GM12878 (cell line): ENCODE results near the gene CFI. TPM values are rescaled to one million over a fixed set of nuclear protein-coding genes. Genes with fewer than 3 reads are reported as not detected.

ENCODE experiments used
- ATAC-seq: fragments of 200-7000 bp; cut with Tn5 transposase; 3 replicates; pipeline ENCODE4 v1.9.1; 2020; ENCODE audit warnings: mild to moderate bottlenecking, moderate library complexity
- BruUV-seq: library from RNA; stranded (reverse); fragments of 400-500 nt; replicated peaks from 2 replicates; lab custom pipeline; 2021; lab: Mats Ljungman, UMichigan
- CTCF ChIA-PET: fragments of 300-600 bp; sonication (Branson Sonifier 250); formaldehyde crosslinking; extraction: SDS; loops from one replicate; lab custom pipeline; 2021; ENCODE audit warnings: inconsistent platforms; lab: Yijun Ruan, JAX
- POLR2A ChIA-PET: fragments of 350-600 bp; formaldehyde crosslinking; extraction: SDS; loops from one replicate; lab custom pipeline; 2021; ENCODE audit warnings: inconsistent platforms; lab: Charles Lee
- RAD21 ChIA-PET: fragments of 300-600 bp; sonication (Branson Sonifier 250); formaldehyde crosslinking; loops from one replicate; lab custom pipeline; 2023; ENCODE audit warnings: antibody characterized with exemption; ENCODE audit not compliant: unreplicated experiment; lab: Charles Lee
- SMC1A ChIA-PET: fragments of 300-600 bp; sonication (Branson Sonifier 250); formaldehyde crosslinking; loops from one replicate; lab custom pipeline; 2023; ENCODE audit not compliant: unreplicated experiment, uncharacterized antibody; lab: Charles Lee
- DNase-seq: peaks from one replicate; pipeline ENCODE4 v3.0.0-alpha.2; 2011; ENCODE audit warnings: low read depth, low spot score
- FAIRE-seq: peaks from 3 replicates; lab custom pipeline; 2011; peaks lifted over from hg19 to GRCh38; lab: Jason Lieb, UNC
- H2AFZ ChIP-seq: 2 replicates; pipeline ENCODE4 v1.6.0; 2011; ENCODE audit warnings: low read depth, low read length, control low read depth; ENCODE audit not compliant: control insufficient read depth
- H3K27ac ChIP-seq: 2 replicates; pipeline ENCODE4 v1.5.1; 2011; ENCODE audit warnings: control low read depth; ENCODE audit not compliant: control insufficient read depth, insufficient read depth
- H3K27me3 ChIP-seq, 2 experiments: replicated peaks in 1 of 2; 2 replicates each; pipeline versions ENCODE4 v1.6.0 to v1.6.1; 2011; ENCODE audit warnings: low read length in 1 of 2; ENCODE audit not compliant: control insufficient read depth in 2 of 2, insufficient read depth in 2 of 2
- H3K36me3 ChIP-seq, 2 experiments: 2 replicates each; pipeline ENCODE4 v1.5.1; 2011; ENCODE audit warnings: low read length in 1 of 2; ENCODE audit not compliant: control insufficient read depth in 2 of 2, insufficient read depth in 2 of 2
- H3K4me1 ChIP-seq: 2 replicates; pipeline ENCODE4 v1.6.1; 2011; ENCODE audit warnings: mild to moderate bottlenecking, low read length, moderate library complexity, mixed read lengths; ENCODE audit not compliant: control insufficient read depth, insufficient read depth
- H3K4me2 ChIP-seq: 2 replicates; pipeline ENCODE4 v1.6.0; 2011; ENCODE audit warnings: control low read depth; ENCODE audit not compliant: control insufficient read depth, insufficient read depth
- H3K4me3 ChIP-seq: fragments of 200-600 bp; sonication (generic); 2 replicates; pipeline ENCODE4 v1.5.1; 2016
- H3K79me2 ChIP-seq: 2 replicates; pipeline ENCODE4 v1.6.0; 2011; ENCODE audit warnings: low read length; ENCODE audit not compliant: control insufficient read depth, insufficient read depth
- H3K9ac ChIP-seq: 2 replicates; pipeline ENCODE4 v1.8.0; 2011; ENCODE audit warnings: low read length, control low read depth, mixed read lengths; ENCODE audit not compliant: control insufficient read depth, insufficient read depth
- H3K9me3 ChIP-seq: replicated peaks from 3 replicates; pipeline ENCODE4 v1.5.1; 2011; ENCODE audit warnings: mild to moderate bottlenecking, low read length; ENCODE audit not compliant: control insufficient read depth, insufficient read depth
- H4K20me1 ChIP-seq: 2 replicates; pipeline ENCODE4 v1.6.0; 2011; ENCODE audit not compliant: control insufficient read depth, insufficient read depth
- BRCA1 ChIP-seq: IDR thresholded peaks from 2 replicates; pipeline ENCODE4 v1.6.1; 2011; ENCODE audit warnings: low read depth, low read length, improper control_type of control experiment
- CEBPB ChIP-seq, 2 experiments: fragments of 150-350 bp in 1 of 2; IDR thresholded peaks; 2 replicates each; pipeline ENCODE4 v1.6.1; 2012 to 2014; ENCODE audit warnings: low read depth in 2 of 2, low read length in 2 of 2, borderline replicate concordance in 1 of 2, inconsistent platforms in 1 of 2
- CHD4 ChIP-seq: fragments of 200-600 bp; sonication (generic); IDR thresholded peaks from 2 replicates; pipeline ENCODE4 v1.6.1; 2016; ENCODE audit warnings: mild to moderate bottlenecking
- CREM ChIP-seq: IDR thresholded peaks from 2 replicates; pipeline ENCODE4 v1.6.1; 2014; ENCODE audit warnings: antibody characterized with exemption, low read depth
- E2F8 ChIP-seq: fragments of 450-650 bp; IDR thresholded peaks from 2 replicates; pipeline ENCODE4 v1.6.1; 2018; ENCODE audit warnings: mild to moderate bottlenecking, low read depth, moderate library complexity; ENCODE audit not compliant: partially characterized antibody
- E4F1 ChIP-seq: fragments of 450-650 bp; IDR thresholded peaks from 2 replicates; pipeline ENCODE4 v1.6.1; 2018; ENCODE audit warnings: borderline replicate concordance, mild to moderate bottlenecking; ENCODE audit not compliant: partially characterized antibody
- JUND ChIP-seq: IDR thresholded peaks from 2 replicates; pipeline ENCODE4 v1.6.1; 2012; ENCODE audit warnings: low read depth, mild to moderate bottlenecking, low read length, improper control_type of control experiment, moderate library complexity
- MXI1 ChIP-seq: fragments of 150-350 bp; IDR thresholded peaks from 2 replicates; pipeline ENCODE4 v1.6.1; 2011; ENCODE audit warnings: low read depth, mild to moderate bottlenecking, inconsistent platforms, low read length, improper control_type of control experiment
- SMC3 ChIP-seq: IDR thresholded peaks from 2 replicates; pipeline ENCODE4 v1.6.1; 2011; ENCODE audit warnings: low read length, improper control_type of control experiment, borderline replicate concordance
- TARDBP ChIP-seq: IDR thresholded peaks from 2 replicates; pipeline ENCODE4 v1.6.1; 2016; ENCODE audit warnings: borderline replicate concordance
- WGBS: methylation state at CpG from one replicate; pipeline ENCODE4 v1.1.6; 2016; ENCODE audit warnings: low lambda C conversion rate; ENCODE audit not compliant: insufficient replicate concordance, insufficient coverage; ENCODE audit errors: missing lambda C conversion rate; 5-methylcytosine and 5-hydroxymethylcytosine counted together
- in situ Hi-C: fragments of 300-500 bp; cut with MboI; formaldehyde crosslinking; loops from 9 replicates; pipeline ENCODE4 v1.14.3; 2018; ENCODE audit warnings: mixed read lengths
- intact Hi-C: fragments of 100-400 bp; cut with micrococcal nuclease; formaldehyde crosslinking; loops from one replicate; pipeline ENCODE4 v1.14.2; 2022; ENCODE audit not compliant: unreplicated experiment
- polyA plus RNA-seq, 11 experiments: library from polyadenylated mRNA; depleted of rRNA in 4 of 11; unstranded in 6 of 11; stranded (reverse) in 5 of 11; fragments of >200 nt; fragmentation: Nextera tagmentation in 4 of 11; fragmentation: Illumina TruSeq in 1 of 11; extraction: Ambion mirVana in 4 of 11; extraction: Trizol in 1 of 11; gene quantifications; 1 replicate in 1 of 11; 2 replicates in 10 of 11; pipeline versions ENCODE4 v1.2.1 to v1.2.3, GENCODE V29; 2011 to 2016; ENCODE audit warnings: inconsistent platforms in 2 of 11, missing spikeins in 2 of 11, low read depth in 1 of 11
- total RNA-seq, 4 experiments: library from RNA; depleted of rRNA in 3 of 4; stranded (reverse); fragments of >200 nt in 3 of 4; fragmentation: Illumina TruSeq in 1 of 4; extraction: Trizol in 1 of 4; gene quantifications; 2 replicates each; pipeline versions ENCODE4 v1.2.1 to v1.2.3, GENCODE V29; 2013 to 2021

CFI gene
- total and polyA plus RNA-seq, 10 of the 15 experiments (the other 5 are each of a cell fraction or from before 2014, with no cell fraction given): 0.15 to 0.28 TPM; not detected in 8

- TF ChIP-seq CHD4 (no peak), JUND (no peak), BRCA1 (no peak), CREM (no peak), CEBPB (IDR thresholded peaks at IDR 0.05; ENCODE audit: borderline replicate concordance in 1 of 2, low read depth in 2 of 2, low read length in 2 of 2) (no peak), TARDBP (no peak)
Observed at GRCh38 chr4:109733728-109734127, 68.1 kb downstream of the CFI start (continued).

- Histone ChIP-seq H3K9ac (peak overlapping the region; percentile 87), H3K9me3 (no peaks in the 10 kb centered on the region), H4K20me1 (no peaks in the 10 kb centered on the region), H2AFZ (peak overlapping the region; percentile 99), H3K4me2 (peak overlapping the region; percentile 88), H3K27ac (peak overlapping the region; percentile 64; the same call in 1 of the 2 replicates), H3K4me3 (peak overlapping the region; percentile 91), H3K27me3 (no peaks in the 10 kb centered on the region), H3K4me1 (no peaks in the 10 kb centered on the region), H3K36me3 (no peaks in the 10 kb centered on the region), H3K79me2 (peaks cover 5% of the 10 kb centered on the region)
- DNase-seq (no peak), ATAC-seq (no peak), FAIRE-seq (no peak)
- intact Hi-C loops: loop anchor here (2.0 kb wide), 1 partner anchor 84 kb away; the partner anchor contains the start of gene GAR1
- POLR2A ChIA-PET: interaction anchor here (0.6 to 2.1 kb wide), 5 partner anchors 27 to 171 kb away, joined by 3 to 13 read pairs (median 4); partner anchors contain the start of genes CASP6, GAR1 and MCUB
- 62% methylated on average over 21 of the region's 21 CpGs for WGBS
- SMC1A ChIA-PET: interaction anchor here (0.9 to 2.7 kb wide), 8 partner anchors 10 to 304 kb away, joined by 3 to 27 read pairs (median 4); partner anchors contain the start of genes CASP6 and MCUB
- CTCF ChIA-PET: interaction anchor here (0.7 to 1.7 kb wide), 6 partner anchors 12 to 298 kb away, joined by 3 to 7 read pairs (median 5); partner anchors contain the start of gene CASP6
- no TSS peak for BruUV-seq
- in situ Hi-C loops: no loop called here
- RAD21 ChIA-PET: interaction anchor here (0.7 to 1.4 kb wide), 8 partner anchors 16 to 304 kb away, joined by 3 to 6 read pairs (median 4); partner anchors contain the start of genes CASP6, CFI and MCUB
- TF ChIP-seq SMC3 (no peak), CREM (no peak), E2F8 (no peak), MXI1 (no peak), E4F1 (no peak)
Observed at GRCh38 chr4:109730619-109731545, 70.9 kb downstream of the CFI start.
